BE2C (cell line): Measurements from ENCODE around the gene CFAP97D2.

Experiments
- DNase-seq: peaks from one replicate; pipeline ENCODE4 v3.0.0-alpha.2; 2020
- H3K27me3 ChIP-seq: fragments of 250-450 bp; sonication (Bioruptor Pico); 2 replicates; pipeline ENCODE4 v1.5.1; 2020; ENCODE audit warnings: mild to moderate bottlenecking
- H3K36me3 ChIP-seq: fragments of 250-450 bp; sonication (Bioruptor Pico); 2 replicates; pipeline ENCODE4 v1.5.1; 2020; ENCODE audit warnings: mild to moderate bottlenecking
- H3K4me1 ChIP-seq: fragments of 250-450 bp; sonication (Bioruptor Pico); 2 replicates; pipeline ENCODE4 v1.5.1; 2020
- H3K4me3 ChIP-seq: 2 replicates; pipeline ENCODE4 v1.5.1; 2011; ENCODE audit warnings: low read depth, low read length
- H3K9me3 ChIP-seq: fragments of 250-450 bp; sonication (Bioruptor Pico); 2 replicates; pipeline ENCODE4 v1.5.1; 2020
- TF ChIP-seq, protein P1 (sequence below): IDR thresholded peaks from 2 replicates; pipeline ENCODE4 v1.5.1; 2012; ENCODE audit warnings: mild to moderate bottlenecking, low read depth, low read length

CFAP97D2 gene

DNA sequence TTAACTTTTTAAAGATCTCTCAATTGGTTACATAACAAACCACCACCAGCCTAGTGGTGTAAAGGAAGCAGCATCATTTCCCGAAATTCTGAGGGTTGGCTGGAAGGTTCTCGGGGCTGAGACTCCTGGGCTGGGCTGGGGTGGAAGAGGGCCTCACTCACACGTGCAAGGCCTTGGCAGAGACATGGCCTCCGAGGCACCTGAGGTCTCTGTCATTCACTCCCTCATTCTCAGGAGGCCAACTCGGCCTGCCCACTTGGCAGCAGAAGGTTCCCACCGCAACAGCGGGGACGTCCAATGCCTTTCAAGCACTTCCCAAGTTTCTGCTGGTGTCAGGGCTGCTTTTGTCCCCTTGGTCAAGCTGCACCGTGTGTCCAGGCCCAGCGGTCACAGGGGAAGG, 28.0 kb upstream of the CFAP97D2 start:
- DNase-seq, result no peak
- Histone ChIP-seq H3K9me3 (no peaks in the 10 kb centered on the region), H3K4me3 (no peak overlapping the region), H3K36me3 (no peaks in the 10 kb centered on the region), H3K27me3 (no peaks in the 10 kb centered on the region), H3K4me1 (no peaks in the 10 kb centered on the region)
- TF ChIP-seq, protein P1, sequence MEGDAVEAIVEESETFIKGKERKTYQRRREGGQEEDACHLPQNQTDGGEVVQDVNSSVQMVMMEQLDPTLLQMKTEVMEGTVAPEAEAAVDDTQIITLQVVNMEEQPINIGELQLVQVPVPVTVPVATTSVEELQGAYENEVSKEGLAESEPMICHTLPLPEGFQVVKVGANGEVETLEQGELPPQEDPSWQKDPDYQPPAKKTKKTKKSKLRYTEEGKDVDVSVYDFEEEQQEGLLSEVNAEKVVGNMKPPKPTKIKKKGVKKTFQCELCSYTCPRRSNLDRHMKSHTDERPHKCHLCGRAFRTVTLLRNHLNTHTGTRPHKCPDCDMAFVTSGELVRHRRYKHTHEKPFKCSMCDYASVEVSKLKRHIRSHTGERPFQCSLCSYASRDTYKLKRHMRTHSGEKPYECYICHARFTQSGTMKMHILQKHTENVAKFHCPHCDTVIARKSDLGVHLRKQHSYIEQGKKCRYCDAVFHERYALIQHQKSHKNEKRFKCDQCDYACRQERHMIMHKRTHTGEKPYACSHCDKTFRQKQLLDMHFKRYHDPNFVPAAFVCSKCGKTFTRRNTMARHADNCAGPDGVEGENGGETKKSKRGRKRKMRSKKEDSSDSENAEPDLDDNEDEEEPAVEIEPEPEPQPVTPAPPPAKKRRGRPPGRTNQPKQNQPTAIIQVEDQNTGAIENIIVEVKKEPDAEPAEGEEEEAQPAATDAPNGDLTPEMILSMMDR, result no peak

GRCh38 chr13:114151565-114152284, 27.3 kb upstream of the CFAP97D2 start:
- Histone ChIP-seq H3K4me1 (no peaks in the 10 kb centered on the region), H3K9me3 (no peaks in the 10 kb centered on the region), H3K36me3 (no peaks in the 10 kb centered on the region), H3K4me3 (no peak overlapping the region), H3K27me3 (no peaks in the 10 kb centered on the region)
- TF ChIP-seq, protein P1, result no peak
- no peak for DNase-seq

DNA sequence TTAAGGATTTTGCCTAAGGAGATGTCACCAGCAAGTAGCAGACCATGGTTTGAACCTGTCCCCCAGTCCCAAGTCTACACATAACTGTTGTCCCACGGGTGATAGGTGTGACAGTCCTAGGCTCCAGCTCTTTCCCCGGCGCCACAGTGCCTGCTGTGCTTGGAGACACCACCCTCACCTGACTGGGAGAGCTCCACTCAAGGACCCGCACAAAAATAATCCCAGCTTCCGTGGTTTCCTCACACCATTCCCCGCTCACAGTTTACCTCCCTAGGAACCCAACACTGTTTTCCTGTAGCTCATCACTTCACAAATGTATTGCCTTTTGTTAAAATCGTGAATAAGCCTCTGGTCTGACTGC, 26.8 kb upstream of the CFAP97D2 start:
- Histone ChIP-seq H3K9me3 (no peaks in the 10 kb centered on the region), H3K4me3 (no peak overlapping the region), H3K27me3 (no peaks in the 10 kb centered on the region), H3K36me3 (no peaks in the 10 kb centered on the region), H3K4me1 (no peaks in the 10 kb centered on the region)
- TF ChIP-seq, protein P1, result no peak
- DNase-seq, result no peak

GRCh38 chr13:114152831-114153371, 26.2 kb upstream of the CFAP97D2 start:
- H3K27me3 ChIP-seq, result no peaks in the 10 kb centered on the region
- TF ChIP-seq, protein P1, result no peak
- no peaks in the 10 kb centered on the region for H3K4me1 ChIP-seq
- no peaks in the 10 kb centered on the region for H3K9me3 ChIP-seq
- no peak overlapping the region for H3K4me3 ChIP-seq
- no peaks in the 10 kb centered on the region for H3K36me3 ChIP-seq
- no peak for DNase-seq

- DNase-seq, result no peak
- TF ChIP-seq, protein P1, result no peak
- Histone ChIP-seq H3K4me3 (no peak overlapping the region), H3K27me3 (no peaks in the 10 kb centered on the region), H3K36me3 (no peaks in the 10 kb centered on the region), H3K9me3 (no peaks in the 10 kb centered on the region), H3K4me1 (no peaks in the 10 kb centered on the region)
These were observed 25.5 kb upstream of the CFAP97D2 start for GRCh38 chr13:114153485-114154080.

- no peaks in the 10 kb centered on the region for H3K4me1 ChIP-seq
- H3K27me3 ChIP-seq, result no peaks in the 10 kb centered on the region
- H3K36me3 ChIP-seq, result no peaks in the 10 kb centered on the region
- no peak for DNase-seq
- no peaks in the 10 kb centered on the region for H3K9me3 ChIP-seq
- H3K4me3 ChIP-seq, result no peak overlapping the region
- TF ChIP-seq, protein P1, result no peak
These were observed 24.6 kb upstream of the CFAP97D2 start for GRCh38 chr13:114154476-114154875.
